22Rv1 (cell line): ENCODE measurements around the gene ADGRL3.
"Not testable (repeated sequence)": the region's sequence is repeated elsewhere in the genome, so short reads cannot be mapped to it uniquely, and the experiment has no call there.

Experiments used
- H3K27ac ChIP-seq: fragments of 450-650 bp; 2 replicates; pipeline ENCODE4 v1.5.1; 2017
- CTCF ChIP-seq: fragments of 450-650 bp; IDR thresholded peaks from 2 replicates; pipeline ENCODE4 v1.5.1; 2017; ENCODE audit warnings: mild to moderate bottlenecking
- ZFX ChIP-seq: fragments of 450-650 bp; IDR thresholded peaks from 2 replicates; pipeline ENCODE4 v1.6.1; 2017; ENCODE audit warnings: antibody characterized with exemption, borderline replicate concordance

Gene ADGRL3

DNA sequence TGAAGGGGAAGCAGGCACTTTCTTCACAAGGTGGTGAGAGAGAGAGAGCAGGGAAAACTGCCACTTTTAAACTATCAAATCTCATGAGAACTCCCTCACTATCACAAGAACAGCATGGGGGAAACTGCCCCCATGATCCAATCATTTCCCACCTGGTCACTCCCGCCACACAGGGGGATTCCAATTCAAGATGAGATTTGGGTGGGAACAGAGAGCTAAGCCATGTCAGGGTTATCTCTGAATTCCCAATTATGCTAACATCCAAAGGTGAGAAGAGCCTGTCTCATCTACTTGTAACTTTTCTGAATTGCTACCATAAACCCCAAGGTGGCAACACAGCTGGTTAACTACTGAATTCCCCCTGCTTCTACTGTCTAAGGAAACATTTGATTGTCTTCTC lies 758.5 kb downstream of the ADGRL3 start:
- TF ChIP-seq CTCF (no peak), ZFX (no peak)
- no peak overlapping the region for H3K27ac ChIP-seq

DNA sequence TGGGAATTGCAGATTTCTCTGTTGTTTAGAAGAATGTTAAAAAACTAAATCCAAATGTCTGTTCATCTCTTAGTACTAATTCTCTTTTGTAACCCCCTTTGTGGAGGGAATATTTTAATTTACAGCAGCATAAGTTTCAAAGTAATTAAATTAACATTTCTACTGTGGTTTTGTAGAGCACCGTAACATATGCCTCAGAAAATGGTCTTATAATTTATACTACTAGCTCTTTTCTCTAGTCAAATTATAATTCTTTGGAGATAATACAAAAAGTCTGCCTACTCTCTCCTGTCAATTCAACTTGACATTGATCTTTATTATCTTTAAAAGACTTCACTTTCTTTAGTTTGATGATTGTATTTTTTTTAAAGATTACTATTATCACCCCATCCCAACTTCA lies 759.0 kb downstream of the ADGRL3 start:
- TF ChIP-seq ZFX: no peak
- no peak for TF ChIP-seq CTCF
- H3K27ac ChIP-seq: no peak overlapping the region

DNA sequence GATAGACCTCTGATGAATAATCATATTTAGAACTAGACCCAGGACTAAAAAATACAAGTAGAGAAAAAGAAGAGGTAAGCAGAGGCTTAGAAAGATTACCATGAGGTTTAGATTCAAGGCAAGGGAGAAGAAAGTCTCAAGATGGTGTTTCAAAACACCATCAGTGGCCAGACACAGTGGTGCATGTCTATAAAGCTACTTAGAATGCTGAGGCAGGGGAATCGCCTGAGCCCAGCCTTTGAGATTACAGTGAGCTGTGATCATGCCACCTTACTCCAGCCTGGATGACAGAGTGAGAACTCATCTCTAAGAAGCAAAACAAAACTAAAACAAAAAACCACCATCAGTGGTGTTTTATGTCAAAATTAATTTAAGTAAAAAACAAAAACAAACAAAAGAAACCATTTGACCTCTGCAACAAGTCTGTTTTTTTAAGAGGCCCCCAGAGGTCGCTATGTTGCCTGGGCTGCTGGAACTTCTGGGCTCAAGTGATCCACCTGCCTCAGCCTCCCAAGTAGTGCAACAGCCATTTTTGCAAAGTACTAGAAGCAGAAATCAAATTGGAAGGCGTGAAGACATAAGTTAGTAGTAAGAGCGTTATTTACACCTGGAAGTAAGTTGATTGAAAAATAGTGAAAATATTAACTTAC lies 784.3 kb downstream of the ADGRL3 start:
- TF ChIP-seq CTCF: peak; percentile 33
- TF ChIP-seq ZFX: no peak
- H3K27ac ChIP-seq: no peak overlapping the region

DNA sequence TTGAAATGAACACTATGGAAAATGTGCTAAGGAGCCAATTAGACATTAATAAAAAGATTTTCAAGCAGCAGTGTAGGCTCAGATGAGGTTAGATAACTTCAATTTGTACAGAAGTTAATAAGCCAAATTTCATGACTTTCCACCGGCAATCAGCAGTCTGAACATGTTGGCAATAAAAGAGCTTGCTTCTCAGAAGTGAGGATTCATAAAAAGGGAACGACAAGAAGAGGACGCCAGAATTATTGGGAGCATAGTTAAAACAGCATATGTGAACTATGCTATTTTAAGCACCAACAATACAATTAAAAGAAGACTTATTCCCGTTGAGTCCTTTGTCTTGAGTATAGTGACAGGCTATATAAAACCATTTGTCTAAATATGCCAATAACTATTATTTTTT lies 785.3 kb downstream of the ADGRL3 start:
- TF ChIP-seq CTCF (no peak), ZFX (no peak)

GRCh38 chr4:61986929-61987328 lies 786.8 kb downstream of the ADGRL3 start:
- not testable (repeated sequence) for H3K27ac ChIP-seq

More for the DNA sequence above, 785.3 kb downstream of the ADGRL3 start:
- no peak overlapping the region for H3K27ac ChIP-seq

- H3K27ac ChIP-seq: no peak overlapping the region
- TF ChIP-seq ZFX: no peak
- TF ChIP-seq CTCF: no peak
These were observed 792.2 kb downstream of the ADGRL3 start for GRCh38 chr4:61992351-61992750.

DNA sequence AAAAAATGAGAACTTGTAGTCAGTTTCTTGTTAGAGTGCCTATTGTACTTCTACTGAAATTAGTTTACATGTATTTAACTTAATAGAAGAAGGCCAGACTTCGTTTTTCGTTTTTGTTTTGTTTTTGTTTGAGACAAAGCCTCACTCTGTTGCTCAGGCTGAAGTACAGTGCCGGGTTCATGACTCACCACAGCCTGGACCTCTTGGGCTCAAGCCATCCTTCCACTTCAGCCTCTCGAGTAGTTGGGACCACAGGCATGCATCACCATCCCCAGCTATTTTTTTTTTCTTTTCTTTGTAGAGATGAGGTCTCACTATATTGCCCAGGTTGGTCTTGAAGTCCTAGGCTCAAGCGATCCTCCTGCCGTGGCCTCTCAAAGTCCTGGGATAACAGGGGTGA lies 793.9 kb downstream of the ADGRL3 start:
- no peak for TF ChIP-seq ZFX
- TF ChIP-seq CTCF: no peak
- H3K27ac ChIP-seq: no peak overlapping the region
